Keratinocyte (primary cell): Measurements from ENCODE around the gene ACTMAP. TPM values are rescaled to one million over a fixed set of nuclear protein-coding genes. Genes with fewer than 3 reads are reported as not detected.

Experiments
- DNase-seq: peaks from one replicate; pipeline ENCODE4 v3.0.0-alpha.2; 2011; ENCODE audit warnings: low read depth, missing footprints, low spot score
- FAIRE-seq: peaks from 2 replicates; lab custom pipeline; 2011; peaks lifted over from hg19 to GRCh38; lab: Jason Lieb, UNC
- H2AFZ ChIP-seq: 2 replicates; pipeline ENCODE4 v1.6.0; 2012; ENCODE audit warnings: low read length, control low read depth, inconsistent platforms; ENCODE audit not compliant: control insufficient read depth
- H3K27ac ChIP-seq: 2 replicates; pipeline ENCODE4 v1.5.1; 2011; ENCODE audit warnings: low read length; ENCODE audit not compliant: control insufficient read depth, insufficient read depth
- H3K27me3 ChIP-seq: 3 replicates; pipeline ENCODE4 v1.6.0; 2011; ENCODE audit warnings: low read length; ENCODE audit not compliant: control insufficient read depth, insufficient read depth; ENCODE audit errors: extremely low read depth
- H3K36me3 ChIP-seq, 2 experiments: 2 replicates in 1 of 2; 3 replicates in 1 of 2; pipeline ENCODE4 v1.5.1; 2011; ENCODE audit warnings: low read length in 2 of 2, mild to moderate bottlenecking in 1 of 2; ENCODE audit not compliant: control insufficient read depth in 2 of 2, insufficient read depth in 2 of 2; ENCODE audit errors: extremely low read depth in 1 of 2
- H3K4me1 ChIP-seq: 3 replicates; pipeline ENCODE4 v1.5.1; 2011; ENCODE audit warnings: low read length; ENCODE audit not compliant: control insufficient read depth, insufficient read depth; ENCODE audit errors: extremely low read depth
- H3K4me2 ChIP-seq: 3 replicates; pipeline ENCODE4 v1.6.0; 2011; ENCODE audit warnings: low read depth, low read length; ENCODE audit not compliant: control insufficient read depth, insufficient read depth; ENCODE audit errors: extremely low read depth
- H3K4me3 ChIP-seq, 3 experiments: fragments of 200-600 bp in 1 of 3; sonication (generic) in 1 of 3; 2 replicates in 2 of 3; 3 replicates in 1 of 3; pipeline ENCODE4 v1.5.1; 2011 to 2016; ENCODE audit warnings: low read length in 3 of 3, mild to moderate bottlenecking in 3 of 3, control low read depth in 2 of 3, inconsistent platforms in 1 of 3, low read depth in 1 of 3, mixed read lengths in 1 of 3, mixed run types in 1 of 3, moderate library complexity in 1 of 3; ENCODE audit not compliant: control insufficient read depth in 2 of 3, insufficient read depth in 2 of 3; ENCODE audit errors: extremely low read depth in 1 of 3
- H3K79me2 ChIP-seq: 2 replicates; pipeline ENCODE4 v1.6.0; 2012; ENCODE audit warnings: low read length; ENCODE audit not compliant: control insufficient read depth, insufficient read depth
- H3K9ac ChIP-seq: 3 replicates; pipeline ENCODE4 v1.6.0; 2011; ENCODE audit warnings: low read length; ENCODE audit not compliant: control insufficient read depth, insufficient read depth; ENCODE audit errors: extremely low read depth
- H3K9me1 ChIP-seq: 3 replicates; pipeline ENCODE4 v1.6.0; 2011; ENCODE audit warnings: low read length; ENCODE audit not compliant: control insufficient read depth, insufficient read depth; ENCODE audit errors: extremely low read depth
- H3K9me3 ChIP-seq: 2 replicates; pipeline ENCODE4 v1.5.1; 2012; ENCODE audit warnings: low read depth, low read length; ENCODE audit not compliant: control insufficient read depth
- H4K20me1 ChIP-seq: 3 replicates; pipeline ENCODE4 v1.6.0; 2011; ENCODE audit warnings: low read length; ENCODE audit not compliant: control insufficient read depth, insufficient read depth; ENCODE audit errors: extremely low read depth
- CTCF ChIP-seq, 3 experiments: IDR thresholded peaks in 1 of 3; conservative IDR thresholded peaks in 1 of 3; optimal IDR thresholded peaks in 1 of 3; 2 replicates in 2 of 3; 3 replicates in 1 of 3; pipeline versions ENCODE3 to v1.5.1; 2011; ENCODE audit warnings: low read length in 3 of 3, mild to moderate bottlenecking in 3 of 3, moderate library complexity in 2 of 3, control low read depth in 1 of 3, inconsistent platforms in 1 of 3; ENCODE audit not compliant: insufficient read depth in 2 of 3; ENCODE audit errors: extremely low read depth in 1 of 3
- EZH2 ChIP-seq: IDR thresholded peaks from one replicate; pipeline ENCODE4 v1.6.1; 2012; ENCODE audit warnings: inconsistent platforms, mild to moderate bottlenecking, low read length, moderate library complexity
- dilution Hi-C: fragments of 300-500 bp; cut with MboI; formaldehyde crosslinking; loops from one replicate; pipeline ENCODE4 v1.7.0; 2020; ENCODE audit warnings: low sequenced_read_pairs; ENCODE audit not compliant: extremely low pct_ligation_motif_present
- polyA plus RNA-seq, 5 experiments: library from polyadenylated mRNA; depleted of rRNA in 3 of 5; stranded (reverse) in 3 of 5; stranded (forward) in 1 of 5; unstranded in 1 of 5; fragments of >200 nt; gene quantifications; 1 replicate in 1 of 5; 2 replicates in 3 of 5; 3 replicates in 1 of 5; pipeline versions ENCODE4 v1.2.1 to v1.2.3, GENCODE V29; 2011 to 2012; ENCODE audit warnings: missing spikeins in 2 of 5, low read depth in 1 of 5, low replicate concordance in 1 of 5

ACTMAP gene
- polyA plus RNA-seq, 1 donor (not counting 4 experiments of a cell fraction or from before 2014, with no cell fraction given) = 1.4 TPM

DNA sequence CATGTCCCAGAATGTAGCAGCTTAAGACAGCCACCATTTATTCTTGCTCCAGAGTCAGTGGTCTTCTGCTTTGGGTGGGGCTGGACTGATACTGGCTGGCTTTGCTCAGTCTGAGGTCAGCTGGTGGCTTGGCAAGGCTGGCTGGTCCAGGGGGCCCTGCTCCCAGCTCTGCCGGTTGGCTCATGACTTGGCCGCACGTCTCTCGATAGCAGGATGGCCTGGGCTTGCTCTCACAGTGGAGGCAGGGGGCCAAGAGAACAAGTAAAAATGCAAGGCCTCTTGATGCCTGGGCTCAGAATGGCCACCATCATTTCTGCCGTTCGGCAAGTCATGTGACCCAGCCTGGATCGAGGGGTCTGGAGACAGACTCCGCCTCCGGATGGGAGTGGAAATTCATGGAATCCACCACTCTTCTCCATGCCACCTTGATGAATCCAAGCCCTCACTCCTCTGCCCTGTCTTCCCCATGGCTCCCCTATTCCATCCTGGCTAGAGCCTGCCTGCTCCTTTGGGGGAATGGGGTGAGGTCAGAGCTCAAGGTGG, 13.1 kb downstream of the ACTMAP start:
- H3K4me3 ChIP-seq = no peak overlapping the region
- no peak overlapping the region for H3K4me2 ChIP-seq
- no peak overlapping the region for H3K27ac ChIP-seq
- no peak overlapping the region for H3K9ac ChIP-seq
- no peaks in the 10 kb centered on the region for H4K20me1 ChIP-seq
- no peaks in the 10 kb centered on the region for H3K9me3 ChIP-seq
- TF ChIP-seq EZH2 = no peak
- no peak for TF ChIP-seq CTCF (optimal IDR thresholded peaks at IDR 0.05 in 1 of 3, IDR thresholded peaks at IDR 0.05 in 1 of 3, conservative IDR thresholded peaks at IDR 0.05 in 1 of 3; ENCODE audit: extremely low read depth in 1 of 3, insufficient read depth in 2 of 3, low read length in 3 of 3)
- no peak for FAIRE-seq
- H3K9me1 ChIP-seq = no peaks in the 10 kb centered on the region
- no peak overlapping the region for H2AFZ ChIP-seq
- H3K79me2 ChIP-seq = no peaks in the 10 kb centered on the region
- no peak for DNase-seq
- H3K4me1 ChIP-seq = peaks cover 11% of the 10 kb centered on the region
- dilution Hi-C loops = no loop called here
- H3K36me3 ChIP-seq = peaks cover 40 to 61% of the 10 kb centered on the region in 2 experiments
- no peaks in the 10 kb centered on the region for H3K27me3 ChIP-seq

GRCh38 chr19:40736661-40737060, 13.6 kb downstream of the ACTMAP start:
- Histone ChIP-seq H4K20me1 (no peaks in the 10 kb centered on the region), H3K9me1 (no peaks in the 10 kb centered on the region), H3K9ac (no peak overlapping the region), H3K27ac (no peak overlapping the region), H3K4me1 (peaks cover 11% of the 10 kb centered on the region), H3K4me3 (no peak overlapping the region), H3K4me2 (no peak overlapping the region), H2AFZ (no peak overlapping the region), H3K79me2 (no peaks in the 10 kb centered on the region), H3K27me3 (no peaks in the 10 kb centered on the region), H3K36me3 (peaks cover 44 to 62% of the 10 kb centered on the region in 2 experiments), H3K9me3 (no peaks in the 10 kb centered on the region)
- dilution Hi-C loops = no loop called here
- no peak for FAIRE-seq
- TF ChIP-seq CTCF (optimal IDR thresholded peaks at IDR 0.05 in 1 of 3, IDR thresholded peaks at IDR 0.05 in 1 of 3, conservative IDR thresholded peaks at IDR 0.05 in 1 of 3; ENCODE audit: extremely low read depth in 1 of 3, insufficient read depth in 2 of 3, low read length in 3 of 3) (no peak), EZH2 (no peak)
- no peak for DNase-seq
